GM18505 (cell line): ENCODE measurements around the gene UBTFL1.
"Not testable (repeated sequence)": the region's sequence is repeated elsewhere in the genome, so short reads cannot be mapped to it uniquely, and the experiment has no call there.

Experiments used
- ATAC-seq: cut with Tn5 transposase; IDR thresholded peaks from one replicate; pipeline ENCODE4 v1.9.1; 2021; ENCODE audit not compliant: unreplicated experiment
- POLR2A ChIP-seq: IDR thresholded peaks from 4 replicates; pipeline ENCODE4 v1.6.1; 2011; ENCODE audit warnings: borderline replicate concordance; ENCODE audit not compliant: insufficient read depth, insufficient read length; ENCODE audit errors: extremely low read depth

Gene UBTFL1, protein sequence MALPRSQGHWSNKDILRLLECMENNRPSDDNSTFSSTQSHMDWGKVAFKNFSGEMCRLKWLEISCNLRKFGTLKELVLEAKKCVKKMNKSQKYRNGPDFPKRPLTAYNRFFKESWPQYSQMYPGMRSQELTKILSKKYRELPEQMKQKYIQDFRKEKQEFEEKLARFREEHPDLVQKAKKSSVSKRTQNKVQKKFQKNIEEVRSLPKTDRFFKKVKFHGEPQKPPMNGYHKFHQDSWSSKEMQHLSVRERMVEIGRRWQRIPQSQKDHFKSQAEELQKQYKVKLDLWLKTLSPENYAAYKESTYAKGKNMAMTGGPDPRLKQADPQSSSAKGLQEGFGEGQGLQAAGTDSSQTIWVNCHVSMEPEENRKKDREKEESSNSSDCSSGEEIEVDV

DNA sequence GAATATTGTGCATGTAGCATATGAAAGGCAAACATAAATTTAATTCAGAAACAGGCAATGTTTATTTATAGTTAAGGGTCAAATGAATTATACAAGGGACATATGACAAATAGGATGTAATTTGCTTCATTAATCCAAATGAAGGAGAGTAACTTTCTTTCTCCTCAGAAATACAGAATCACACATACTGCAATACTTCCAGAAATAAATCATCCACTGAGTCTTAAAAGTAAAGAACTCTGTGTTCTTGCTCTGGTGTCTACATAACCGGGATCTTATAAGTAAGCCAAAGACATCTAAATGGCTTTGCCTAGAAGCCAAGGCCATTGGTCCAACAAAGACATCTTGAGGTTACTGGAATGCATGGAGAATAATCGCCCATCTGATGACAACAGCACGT is at the start of gene UBTFL1:
UBTFL1 (plus strand) TSS at position 301 of the 400 bp plus-strand sequence; CDS start at position 301, 0 bp downstream.
- ATAC-seq: not testable (repeated sequence)

- ATAC-seq: not testable (repeated sequence)
Measured at GRCh38 chr11:90051591-90052209, 34.0 kb upstream of the UBTFL1 start.

- ATAC-seq: not testable (repeated sequence)
Measured at GRCh38 chr11:90052311-90052710, 33.4 kb upstream of the UBTFL1 start.

- ATAC-seq: not testable (repeated sequence)
Measured at GRCh38 chr11:90053545-90053944, 32.2 kb upstream of the UBTFL1 start.

GRCh38 chr11:90088731-90089130 is 3.0 kb downstream of the UBTFL1 start:
- not testable (repeated sequence) for ATAC-seq

- not testable (repeated sequence) for ATAC-seq
Measured at GRCh38 chr11:90095230-90095924, 9.6 kb downstream of the UBTFL1 start.

- ATAC-seq: not testable (repeated sequence)
Measured at GRCh38 chr11:90098261-90098660, 12.5 kb downstream of the UBTFL1 start.

DNA sequence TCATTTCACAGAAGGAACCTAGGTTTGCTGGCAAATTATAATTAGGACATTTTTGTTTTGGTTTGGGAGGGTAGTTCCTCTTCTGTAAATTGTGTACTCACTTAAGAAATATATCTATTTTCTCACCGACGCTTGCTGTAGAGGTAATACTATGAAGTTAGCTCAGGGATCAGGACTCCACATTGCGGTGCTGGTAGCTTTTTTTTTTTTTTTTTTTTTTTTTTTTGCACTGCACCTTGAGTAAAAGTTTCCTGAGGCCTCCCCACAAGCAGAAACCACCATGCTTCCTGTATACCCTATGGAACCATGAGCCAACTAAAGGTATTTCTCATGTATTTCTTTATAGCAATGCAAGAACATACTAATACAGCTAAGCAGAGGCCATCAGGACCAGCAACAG is 14.7 kb downstream of the UBTFL1 start:
- no peak for TF ChIP-seq POLR2A
- no peak for ATAC-seq

DNA sequence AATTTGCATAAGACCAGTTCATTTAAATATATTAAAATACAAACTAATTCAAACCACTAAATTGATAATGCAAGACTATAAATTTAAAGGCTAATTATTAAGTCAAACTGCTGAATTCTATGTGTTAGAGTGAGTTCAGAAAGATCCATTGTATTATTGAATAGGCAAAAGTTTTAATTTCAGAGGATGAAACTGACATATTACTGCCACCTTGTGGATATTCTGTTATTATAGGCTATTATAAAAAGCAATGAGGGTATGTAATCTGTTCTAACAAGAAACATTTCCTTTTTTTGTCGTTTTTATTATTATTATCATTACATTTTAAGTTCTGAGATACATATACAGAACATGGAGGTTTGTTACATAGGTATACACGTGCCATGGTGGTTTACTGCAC is 27.8 kb downstream of the UBTFL1 start:
- ATAC-seq: no peak
- no peak for TF ChIP-seq POLR2A

- TF ChIP-seq POLR2A: no peak
- no peak for ATAC-seq
Measured at GRCh38 chr11:90120191-90120590, 34.4 kb downstream of the UBTFL1 start.

- TF ChIP-seq POLR2A: no peak
- no peak for ATAC-seq
Measured at GRCh38 chr11:90124371-90124770, 38.6 kb downstream of the UBTFL1 start.

GRCh38 chr11:90124946-90125345 is 39.2 kb downstream of the UBTFL1 start:
- no peak for ATAC-seq
- no peak for TF ChIP-seq POLR2A

DNA sequence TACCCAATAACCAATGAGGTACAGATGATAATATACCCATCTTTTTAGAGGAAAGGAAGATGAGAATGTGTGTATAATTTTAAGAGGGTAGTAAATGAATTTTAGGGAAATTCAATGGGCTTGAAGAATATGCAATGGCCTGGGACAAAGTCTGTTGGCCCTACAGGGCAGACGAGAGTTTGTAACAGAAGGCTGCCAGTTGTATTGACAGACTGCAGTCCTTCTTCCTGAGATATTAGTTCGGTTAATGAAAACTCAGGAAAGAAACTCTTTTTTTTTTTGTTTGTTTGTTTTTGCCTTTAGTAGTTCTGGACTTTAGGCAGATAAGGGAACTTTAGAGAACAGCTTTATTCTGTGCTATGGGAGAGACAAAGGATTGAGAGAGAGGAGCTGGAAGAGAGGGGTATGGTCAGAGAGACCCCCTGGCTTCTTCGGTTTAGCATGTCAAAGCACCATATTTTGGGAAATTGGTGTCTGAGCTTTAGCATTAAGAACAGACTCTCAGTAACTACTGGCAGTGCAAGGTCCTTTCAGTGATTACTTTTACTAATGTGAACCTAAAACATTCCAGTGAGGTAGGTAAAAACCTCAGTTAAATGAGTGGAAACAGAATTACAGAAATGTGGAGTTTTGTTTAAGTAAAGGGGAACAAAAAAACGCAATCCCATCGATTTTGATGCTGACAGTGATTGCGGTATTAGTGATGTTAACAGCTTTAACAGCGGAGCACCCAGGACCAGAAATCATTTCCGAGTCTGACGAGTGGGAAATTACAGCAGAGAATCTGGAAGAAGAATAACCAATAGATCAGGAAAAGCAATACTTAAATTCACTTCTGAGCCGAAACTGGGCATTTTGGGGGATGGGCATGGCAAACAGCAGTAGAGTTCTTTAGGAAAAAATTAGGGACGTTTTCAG is 48.1 kb downstream of the UBTFL1 start:
- no peak for ATAC-seq
- no peak for TF ChIP-seq POLR2A
